A549 (cell line): ENCODE results near the gene ABCA13.

ENCODE experiments used
- CHD4 ChIP-seq: fragments of 200-600 bp; sonication (generic); IDR thresholded peaks from 2 replicates; pipeline ENCODE4 v1.6.1; 2016; ENCODE audit warnings: antibody characterized with exemption, mild to moderate bottlenecking, borderline replicate concordance
- TF ChIP-seq, protein P1 (sequence below): fragments of 450-650 bp; IDR thresholded peaks from 2 replicates; pipeline ENCODE4 v1.6.1; 2014; ENCODE audit warnings: antibody characterized with exemption
- TF ChIP-seq, protein P2 (sequence below): fragments of >200 bp; sonication (Bioruptor Twin); formaldehyde crosslinking; IDR thresholded peaks from 3 replicates; pipeline ENCODE4 v1.5.1; 2016

DNA sequence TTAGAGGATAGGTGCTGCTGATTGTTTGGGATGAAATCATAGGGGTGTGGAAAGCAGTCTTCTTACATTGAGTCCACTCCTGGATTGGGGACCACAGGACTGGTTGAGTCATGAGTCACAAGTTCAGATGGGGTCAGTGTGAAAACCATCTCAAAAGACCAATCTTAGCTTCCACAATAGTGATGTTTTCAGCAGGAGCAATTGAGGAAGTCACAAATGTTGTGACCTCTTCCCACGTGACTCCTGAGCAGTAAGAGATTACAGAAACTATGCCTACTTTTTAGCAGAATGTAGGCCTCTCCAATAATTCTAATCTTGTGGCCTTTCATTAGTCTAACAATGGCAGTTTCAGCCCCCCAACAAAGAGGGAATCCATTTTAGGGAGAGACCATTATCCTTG lies 496.1 kb downstream of the ABCA13 start:
- TF ChIP-seq, protein P1, sequence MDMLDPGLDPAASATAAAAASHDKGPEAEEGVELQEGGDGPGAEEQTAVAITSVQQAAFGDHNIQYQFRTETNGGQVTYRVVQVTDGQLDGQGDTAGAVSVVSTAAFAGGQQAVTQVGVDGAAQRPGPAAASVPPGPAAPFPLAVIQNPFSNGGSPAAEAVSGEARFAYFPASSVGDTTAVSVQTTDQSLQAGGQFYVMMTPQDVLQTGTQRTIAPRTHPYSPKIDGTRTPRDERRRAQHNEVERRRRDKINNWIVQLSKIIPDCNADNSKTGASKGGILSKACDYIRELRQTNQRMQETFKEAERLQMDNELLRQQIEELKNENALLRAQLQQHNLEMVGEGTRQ: no peak
- TF ChIP-seq CHD4: no peak
- TF ChIP-seq, protein P2, sequence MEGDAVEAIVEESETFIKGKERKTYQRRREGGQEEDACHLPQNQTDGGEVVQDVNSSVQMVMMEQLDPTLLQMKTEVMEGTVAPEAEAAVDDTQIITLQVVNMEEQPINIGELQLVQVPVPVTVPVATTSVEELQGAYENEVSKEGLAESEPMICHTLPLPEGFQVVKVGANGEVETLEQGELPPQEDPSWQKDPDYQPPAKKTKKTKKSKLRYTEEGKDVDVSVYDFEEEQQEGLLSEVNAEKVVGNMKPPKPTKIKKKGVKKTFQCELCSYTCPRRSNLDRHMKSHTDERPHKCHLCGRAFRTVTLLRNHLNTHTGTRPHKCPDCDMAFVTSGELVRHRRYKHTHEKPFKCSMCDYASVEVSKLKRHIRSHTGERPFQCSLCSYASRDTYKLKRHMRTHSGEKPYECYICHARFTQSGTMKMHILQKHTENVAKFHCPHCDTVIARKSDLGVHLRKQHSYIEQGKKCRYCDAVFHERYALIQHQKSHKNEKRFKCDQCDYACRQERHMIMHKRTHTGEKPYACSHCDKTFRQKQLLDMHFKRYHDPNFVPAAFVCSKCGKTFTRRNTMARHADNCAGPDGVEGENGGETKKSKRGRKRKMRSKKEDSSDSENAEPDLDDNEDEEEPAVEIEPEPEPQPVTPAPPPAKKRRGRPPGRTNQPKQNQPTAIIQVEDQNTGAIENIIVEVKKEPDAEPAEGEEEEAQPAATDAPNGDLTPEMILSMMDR: no peak
